Measurements from ENCODE around the gene FBXW9.

Gene FBXW9

DNA sequence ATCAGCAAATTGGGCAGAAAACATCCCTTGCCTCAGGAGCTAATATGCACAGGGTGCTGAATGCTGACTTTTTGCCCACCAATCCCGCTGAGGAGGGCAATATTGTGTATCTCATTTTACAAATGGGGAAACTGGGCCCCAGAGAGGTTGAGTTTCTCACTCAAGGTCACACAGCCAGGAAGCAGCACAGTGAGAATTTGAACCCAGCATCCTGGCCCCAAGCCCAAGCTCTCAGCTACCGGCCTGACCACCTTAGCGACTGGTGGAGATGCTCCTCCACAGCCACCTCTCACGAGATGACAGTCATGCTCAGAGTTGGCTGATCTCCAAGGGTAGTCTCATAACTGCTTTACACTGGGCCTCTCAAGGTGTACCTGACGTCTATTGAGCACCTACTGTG lies 3.5 kb downstream of the FBXW9 start:
- no peak overlapping the region for H3K4me3 ChIP-seq (ENCODE audit: low read depth, low read length)
- TF ChIP-seq MYC (IDR thresholded peaks at IDR 0.05; ENCODE audit: low read depth, low read length): no peak
- TF ChIP-seq, protein P1, sequence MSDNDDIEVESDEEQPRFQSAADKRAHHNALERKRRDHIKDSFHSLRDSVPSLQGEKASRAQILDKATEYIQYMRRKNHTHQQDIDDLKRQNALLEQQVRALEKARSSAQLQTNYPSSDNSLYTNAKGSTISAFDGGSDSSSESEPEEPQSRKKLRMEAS (IDR thresholded peaks at IDR 0.05; ENCODE audit: low read depth, low read length): no peak
- TF ChIP-seq, protein P2, sequence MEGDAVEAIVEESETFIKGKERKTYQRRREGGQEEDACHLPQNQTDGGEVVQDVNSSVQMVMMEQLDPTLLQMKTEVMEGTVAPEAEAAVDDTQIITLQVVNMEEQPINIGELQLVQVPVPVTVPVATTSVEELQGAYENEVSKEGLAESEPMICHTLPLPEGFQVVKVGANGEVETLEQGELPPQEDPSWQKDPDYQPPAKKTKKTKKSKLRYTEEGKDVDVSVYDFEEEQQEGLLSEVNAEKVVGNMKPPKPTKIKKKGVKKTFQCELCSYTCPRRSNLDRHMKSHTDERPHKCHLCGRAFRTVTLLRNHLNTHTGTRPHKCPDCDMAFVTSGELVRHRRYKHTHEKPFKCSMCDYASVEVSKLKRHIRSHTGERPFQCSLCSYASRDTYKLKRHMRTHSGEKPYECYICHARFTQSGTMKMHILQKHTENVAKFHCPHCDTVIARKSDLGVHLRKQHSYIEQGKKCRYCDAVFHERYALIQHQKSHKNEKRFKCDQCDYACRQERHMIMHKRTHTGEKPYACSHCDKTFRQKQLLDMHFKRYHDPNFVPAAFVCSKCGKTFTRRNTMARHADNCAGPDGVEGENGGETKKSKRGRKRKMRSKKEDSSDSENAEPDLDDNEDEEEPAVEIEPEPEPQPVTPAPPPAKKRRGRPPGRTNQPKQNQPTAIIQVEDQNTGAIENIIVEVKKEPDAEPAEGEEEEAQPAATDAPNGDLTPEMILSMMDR (IDR thresholded peaks at IDR 0.05; ENCODE audit: low read depth, low read length): no peak
- no peak for TF ChIP-seq POLR2A (IDR thresholded peaks at IDR 0.05; ENCODE audit: extremely low read depth, insufficient read length)
- no peak for DNase-seq (ENCODE audit: low read depth)

- H3K4me3 ChIP-seq (ENCODE audit: low read depth, low read length): no peak overlapping the region
- TF ChIP-seq, protein P2 (IDR thresholded peaks at IDR 0.05; ENCODE audit: low read depth, low read length): no peak
- TF ChIP-seq, protein P1 (IDR thresholded peaks at IDR 0.05; ENCODE audit: low read depth, low read length): no peak
- no peak for TF ChIP-seq POLR2A (IDR thresholded peaks at IDR 0.05; ENCODE audit: extremely low read depth, insufficient read length)
- DNase-seq (ENCODE audit: low read depth): no peak
Measured at GRCh38 chr19:12689581-12690216, 6.7 kb downstream of the FBXW9 start.

GRCh38 chr19:12689012-12689411 lies 7.4 kb downstream of the FBXW9 start:
- TF ChIP-seq, protein P2 (IDR thresholded peaks at IDR 0.05; ENCODE audit: low read depth, low read length): no peak
- TF ChIP-seq, protein P1 (IDR thresholded peaks at IDR 0.05; ENCODE audit: low read depth, low read length): no peak
- TF ChIP-seq MYC (IDR thresholded peaks at IDR 0.05; ENCODE audit: low read depth, low read length) (no peak), POLR2A (IDR thresholded peaks at IDR 0.05; ENCODE audit: extremely low read depth, insufficient read length) (no peak)
- no peak for DNase-seq (ENCODE audit: low read depth)
- H3K4me3 ChIP-seq (ENCODE audit: low read depth, low read length): no peak overlapping the region

DNA sequence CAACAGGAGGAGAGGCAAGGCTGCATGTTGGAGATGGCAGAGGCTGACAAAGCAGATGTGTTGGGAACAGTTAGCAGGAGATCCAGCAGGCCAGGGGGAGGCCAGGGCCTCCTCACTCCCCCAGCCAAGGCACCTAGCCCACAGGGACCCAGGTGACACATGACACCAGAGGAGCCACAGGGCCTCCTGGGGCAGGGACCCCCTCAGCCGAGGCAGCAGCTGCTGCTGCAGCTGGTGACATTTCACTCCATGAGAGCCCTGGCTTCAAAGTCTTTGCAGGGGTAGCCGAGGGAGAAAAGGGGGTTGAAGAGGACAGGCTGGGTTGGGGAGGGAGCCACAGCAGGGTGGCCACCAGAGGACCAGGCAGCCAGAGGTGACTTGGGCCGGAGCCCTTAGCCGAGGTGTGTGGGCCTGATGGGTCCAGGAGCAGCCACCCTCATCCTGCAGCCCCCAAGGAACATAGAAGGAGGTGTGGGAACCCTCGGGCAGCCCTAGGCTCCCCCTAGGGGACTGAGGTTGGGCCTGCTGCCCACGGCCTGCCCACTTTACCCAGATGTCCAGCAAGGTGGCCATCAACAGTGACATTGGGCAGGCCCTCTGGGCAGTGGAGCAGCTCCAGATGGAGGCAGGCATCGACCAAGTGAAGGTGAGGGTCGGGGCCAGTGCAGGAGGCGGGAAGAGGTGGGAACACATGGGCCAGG lies 8.8 kb downstream of the FBXW9 start, which contains the start of gene GNG14:
Gene GNG14, plus strand, starts transcription at position 503 of the 701 bp plus-strand sequence. Its CDS starts 51 bp downstream, at position 554.
- no peak within 1 kb of the TSS for H3K4me3 ChIP-seq (ENCODE audit: low read depth, low read length)
- no peak for DNase-seq (ENCODE audit: low read depth)
- TF ChIP-seq, protein P2 (IDR thresholded peaks at IDR 0.05; ENCODE audit: low read depth, low read length): no peak
- TF ChIP-seq, protein P1 (IDR thresholded peaks at IDR 0.05; ENCODE audit: low read depth, low read length): no peak
- TF ChIP-seq MYC (IDR thresholded peaks at IDR 0.05; ENCODE audit: low read depth, low read length) (no peak), POLR2A (IDR thresholded peaks at IDR 0.05; ENCODE audit: extremely low read depth, insufficient read length) (no peak)

DNA sequence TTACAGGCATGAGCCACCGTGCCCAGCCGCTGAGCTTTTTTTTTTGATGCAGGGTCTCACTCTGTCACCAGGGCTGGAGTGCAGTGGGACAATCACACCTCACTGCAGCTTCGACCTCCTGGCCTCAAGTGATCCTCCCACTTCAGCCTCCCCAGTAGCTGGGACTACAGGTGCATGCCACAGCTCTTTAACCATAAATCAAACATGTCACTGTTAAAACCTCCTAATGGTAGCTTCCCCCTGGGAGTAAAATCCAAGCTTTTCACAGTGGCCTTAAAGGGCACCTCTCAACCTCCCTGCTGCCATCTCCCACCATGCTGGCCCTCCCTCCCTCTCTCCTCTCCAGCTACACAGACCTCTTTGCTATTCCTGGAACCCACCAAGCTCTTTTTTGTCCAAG lies 10.6 kb downstream of the FBXW9 start:
- no peak overlapping the region for H3K4me3 ChIP-seq (ENCODE audit: low read depth, low read length)
- TF ChIP-seq, protein P2 (IDR thresholded peaks at IDR 0.05; ENCODE audit: low read depth, low read length): no peak
- TF ChIP-seq POLR2A (IDR thresholded peaks at IDR 0.05; ENCODE audit: extremely low read depth, insufficient read length): no peak
- TF ChIP-seq, protein P1 (IDR thresholded peaks at IDR 0.05; ENCODE audit: low read depth, low read length): no peak
- TF ChIP-seq MYC (IDR thresholded peaks at IDR 0.05; ENCODE audit: low read depth, low read length): no peak
- DNase-seq (ENCODE audit: low read depth): no peak
